Spinal cord (tissue), 10 donors: ENCODE measurements around the gene CLEC11A. TPM values are rescaled to one million over a fixed set of nuclear protein-coding genes. Genes with fewer than 3 reads are reported as not detected.

Experiments used
- DNase-seq, 6 donors: peaks; one replicate each; pipeline versions ENCODE4 v3.0.0 to v3.0.0-alpha.2; 2013 to 2015; ENCODE audit warnings: low spot score in 6 of 6, low read depth in 4 of 6
- H3K27ac ChIP-seq: one replicate; pipeline ENCODE4 v1.5.1; 2013; ENCODE audit warnings: low read depth, low read length, control low read depth
- H3K27me3 ChIP-seq: one replicate; pipeline ENCODE4 v1.6.1; 2013; ENCODE audit warnings: low read length; ENCODE audit not compliant: control insufficient read depth, insufficient read depth
- H3K36me3 ChIP-seq: one replicate; pipeline ENCODE4 v1.6.1; 2013; ENCODE audit warnings: low read length; ENCODE audit not compliant: control insufficient read depth, insufficient read depth
- H3K4me1 ChIP-seq: one replicate; pipeline ENCODE4 v1.6.1; 2013; ENCODE audit warnings: low read length; ENCODE audit not compliant: control insufficient read depth, insufficient read depth
- H3K4me3 ChIP-seq: one replicate; pipeline ENCODE4 v1.5.1; 2013; ENCODE audit warnings: low read depth, low read length, control low read depth
- H3K9me3 ChIP-seq: one replicate; pipeline ENCODE4 v1.6.1; 2013; ENCODE audit warnings: low read length; ENCODE audit not compliant: control insufficient read depth, insufficient read depth
- WGBS: methylation state at CpG from one replicate; pipeline ENCODE4 v1.1.5; 2013; ENCODE audit warnings: missing lambda C conversion rate; ENCODE audit not compliant: insufficient coverage; 5-methylcytosine and 5-hydroxymethylcytosine counted together
- polyA plus RNA-seq, 2 donors: library from polyadenylated mRNA; unstranded; fragments of 120-200 nt; gene quantifications; one replicate each; pipeline ENCODE4 v1.2.1, GENCODE V29; 2013; ENCODE audit not compliant: insufficient read length in 2 of 2
- total RNA-seq, 2 donors: library from RNA; depleted of rRNA in 1 of 2; stranded (reverse); fragments of 120-200 nt in 1 of 2; fragments of >200 nt in 1 of 2; gene quantifications; one replicate each; pipeline versions ENCODE4 v1.2.3 to v1.2.4, GENCODE V29; 2013 to 2014
- donor health status: healthy.

CLEC11A gene
- total and polyA plus RNA-seq, 4 donors, result 17.0 to 44.7 (median 33.4) TPM

DNA sequence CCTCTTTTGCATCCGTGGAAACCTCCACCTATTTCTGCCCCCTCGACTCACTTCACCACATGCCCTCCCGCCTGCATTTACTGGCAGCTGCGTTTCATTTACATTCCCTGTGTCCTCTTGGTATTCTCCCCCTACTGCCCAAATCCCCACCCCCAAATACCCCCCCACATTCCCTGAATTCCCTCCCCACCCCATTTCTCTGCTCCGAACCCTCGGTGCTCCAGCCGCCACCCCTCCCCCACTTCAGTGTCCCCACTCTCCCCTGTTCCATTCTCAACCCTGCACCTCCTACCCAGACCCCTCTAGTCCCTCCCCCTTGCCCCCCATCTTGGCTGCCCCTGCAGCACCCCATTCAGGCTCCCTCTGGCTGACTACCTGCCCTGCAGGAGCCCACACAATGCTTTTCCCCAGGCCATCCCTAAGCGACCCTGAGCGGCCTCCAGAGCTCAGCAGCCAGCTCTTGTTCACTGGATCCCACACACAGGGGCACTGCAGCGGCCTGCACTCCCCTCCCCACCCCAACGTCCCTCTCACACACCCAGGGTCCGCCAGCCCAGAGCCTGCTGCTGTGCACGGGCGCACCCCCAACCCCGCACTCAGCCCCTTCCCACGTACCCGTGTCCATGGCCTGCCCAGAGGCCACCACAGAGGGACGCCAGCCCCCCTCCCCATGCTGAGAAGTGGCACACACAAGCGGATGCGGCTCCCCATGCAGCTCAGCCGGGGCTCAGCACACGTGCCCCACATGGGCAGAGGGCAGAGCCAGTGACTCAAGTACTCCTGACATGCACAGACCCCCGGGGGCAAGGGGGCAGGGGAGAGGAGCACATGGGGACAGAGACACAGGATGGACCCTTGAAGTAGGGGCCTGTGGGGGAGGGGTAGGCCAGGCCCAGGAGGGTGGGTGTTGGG lies 29.8 kb upstream of the CLEC11A start:
- Histone ChIP-seq H3K27ac (no peak overlapping the region), H3K36me3 (peaks cover 28% of the 10 kb centered on the region), H3K4me3 (no peak overlapping the region), H3K4me1 (peaks cover 30% of the 10 kb centered on the region), H3K27me3 (peaks cover 10% of the 10 kb centered on the region), H3K9me3 (no peaks in the 10 kb centered on the region)
- 15% methylated on average over 22 of the region's 23 CpGs for WGBS
- no peak for DNase-seq

DNA sequence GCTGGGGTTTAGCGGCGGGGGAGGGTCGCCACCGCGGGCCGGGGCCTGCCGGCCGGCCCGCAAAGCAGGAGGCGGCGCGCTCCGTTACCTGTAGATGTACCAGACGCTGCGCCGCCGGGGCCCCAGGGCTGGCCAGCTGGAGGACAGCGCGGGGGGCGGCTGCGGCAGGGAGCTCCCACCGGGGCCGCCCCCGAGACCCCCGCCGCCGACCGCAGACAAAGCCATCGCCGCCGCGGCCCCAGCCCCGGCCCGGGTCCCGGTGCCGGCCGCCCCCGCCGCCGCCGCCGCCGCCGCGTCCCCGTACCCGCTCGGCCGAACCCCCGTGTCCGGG lies 28.4 kb upstream of the CLEC11A start:
- DNase-seq, result peak in 1 of 6 donors; percentile 12
- Histone ChIP-seq H3K4me1 (peaks cover 30% of the 10 kb centered on the region), H3K4me3 (no peak overlapping the region), H3K36me3 (peaks cover 22% of the 10 kb centered on the region), H3K27me3 (peaks cover 10% of the 10 kb centered on the region), H3K9me3 (no peaks in the 10 kb centered on the region), H3K27ac (no peak overlapping the region)
- WGBS, result 0% methylated on average over 26 of the region's 51 CpGs

DNA sequence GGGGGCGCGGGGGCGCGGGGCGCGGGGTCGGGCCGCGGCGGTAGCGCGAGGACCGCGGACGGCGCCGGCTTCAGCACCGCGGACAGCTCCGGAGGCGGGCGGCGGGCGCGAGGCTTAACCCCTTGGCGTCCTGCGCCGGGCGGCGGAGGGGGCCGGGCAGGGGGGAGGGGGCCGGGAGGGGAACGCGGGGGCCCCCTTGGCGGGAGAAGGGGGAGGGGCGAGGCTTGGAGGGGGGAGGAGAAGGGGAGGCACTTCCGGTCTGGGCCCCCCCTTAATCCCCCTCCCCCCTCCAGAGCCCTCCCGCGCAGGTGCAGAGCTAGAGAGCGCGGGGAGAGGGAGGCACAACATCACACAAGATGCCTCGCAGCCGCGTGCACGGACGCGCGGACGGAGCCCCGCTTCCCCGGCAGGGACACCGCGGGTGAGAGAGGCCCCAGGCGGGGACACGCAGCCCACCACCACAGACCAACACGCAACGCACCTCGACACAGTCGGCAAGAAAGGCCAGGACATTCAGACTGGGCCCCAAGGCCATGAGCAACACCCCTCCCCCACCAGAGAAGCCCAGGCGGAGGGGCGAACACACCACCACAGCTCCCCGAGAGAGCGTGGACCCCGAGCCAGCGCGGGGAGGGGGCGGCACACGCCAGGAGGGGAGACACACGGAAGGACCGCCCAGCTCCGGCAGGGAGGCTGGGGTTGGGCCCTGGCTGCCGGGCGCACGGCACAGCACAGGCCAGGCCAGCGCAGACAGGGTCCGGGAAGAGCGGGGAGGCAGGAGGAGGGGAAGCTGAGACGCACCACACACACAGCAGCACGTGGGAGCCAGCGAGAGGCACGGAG lies 27.7 kb upstream of the CLEC11A start:
- no peak overlapping the region for H3K27ac ChIP-seq
- under 1% methylated on average over 57 of the region's 81 CpGs for WGBS
- peaks cover 30% of the 10 kb centered on the region for H3K4me1 ChIP-seq
- H3K4me3 ChIP-seq, result peak overlapping the region; percentile 11
- peak in 5 of 6 donors; percentile 46 to 96 (median 76) for DNase-seq
- no peaks in the 10 kb centered on the region for H3K9me3 ChIP-seq
- peaks cover 29% of the 10 kb centered on the region for H3K36me3 ChIP-seq
- H3K27me3 ChIP-seq, result peaks cover 10% of the 10 kb centered on the region

DNA sequence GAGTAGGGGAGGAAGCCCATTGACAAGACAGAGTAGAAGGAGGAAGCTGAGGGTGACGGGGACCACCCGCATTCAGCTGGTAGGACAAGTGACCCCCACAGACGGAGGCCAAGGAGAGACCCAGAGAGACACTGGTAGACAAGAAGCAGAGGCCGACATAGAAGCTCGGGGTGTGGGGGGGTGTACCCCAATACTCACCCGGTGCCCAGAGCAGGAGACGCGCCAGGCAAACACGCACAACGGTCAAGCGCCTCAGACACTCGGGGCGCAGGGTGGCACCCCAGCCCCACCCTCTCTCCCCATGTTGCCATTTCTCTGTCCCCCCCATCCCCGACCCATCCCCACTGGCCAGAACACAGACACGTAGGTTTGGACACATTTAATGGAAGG lies 27.1 kb upstream of the CLEC11A start:
- Histone ChIP-seq H3K27me3 (peaks cover 10% of the 10 kb centered on the region), H3K27ac (no peak overlapping the region), H3K4me3 (no peak overlapping the region), H3K36me3 (peaks cover 31% of the 10 kb centered on the region), H3K4me1 (peaks cover 30% of the 10 kb centered on the region), H3K9me3 (no peaks in the 10 kb centered on the region)
- WGBS, result 55% methylated on average over 12 of the region's 15 CpGs
- DNase-seq, result no peak

DNA sequence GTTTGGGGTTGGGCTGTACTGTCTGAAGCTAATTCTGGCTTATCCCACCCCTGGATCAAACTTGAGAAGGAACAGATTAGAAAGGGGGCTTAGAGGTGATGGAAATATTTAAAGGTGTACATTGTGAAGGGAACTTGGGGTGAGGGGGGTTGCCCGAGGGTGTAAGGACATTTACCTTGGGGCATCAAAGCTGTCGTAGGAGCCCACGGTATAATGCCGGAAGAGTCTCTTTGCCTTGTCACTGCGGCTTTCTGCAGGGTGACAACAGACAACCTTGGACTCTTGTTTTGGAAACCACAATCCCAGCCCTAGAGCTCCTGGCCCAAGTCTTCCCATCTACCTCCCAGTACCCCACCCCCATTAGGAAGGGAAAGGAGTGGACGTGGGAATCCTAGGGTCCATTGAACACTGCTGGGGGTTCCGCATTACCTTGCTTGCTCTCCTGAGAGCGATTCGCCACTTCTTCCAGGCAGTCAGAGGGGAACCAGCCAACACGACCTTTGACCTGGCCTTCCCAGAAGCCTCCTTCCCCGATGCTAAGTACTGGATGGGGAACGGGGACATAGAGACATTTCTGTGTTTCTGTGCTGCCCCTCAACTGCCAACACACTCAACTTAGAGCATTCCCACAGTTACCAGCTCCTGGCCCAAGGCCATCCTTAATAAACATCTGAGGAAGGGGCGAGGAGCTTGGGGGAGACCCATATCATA lies 25.6 kb upstream of the CLEC11A start:
- Histone ChIP-seq H3K4me1 (peaks cover 30% of the 10 kb centered on the region), H3K27ac (no peak overlapping the region), H3K9me3 (no peaks in the 10 kb centered on the region), H3K27me3 (peaks cover 8% of the 10 kb centered on the region), H3K4me3 (no peak overlapping the region), H3K36me3 (peaks cover 37% of the 10 kb centered on the region)
- 80% methylated on average over 4 of the region's 13 CpGs for WGBS
- DNase-seq, result no peak

DNA sequence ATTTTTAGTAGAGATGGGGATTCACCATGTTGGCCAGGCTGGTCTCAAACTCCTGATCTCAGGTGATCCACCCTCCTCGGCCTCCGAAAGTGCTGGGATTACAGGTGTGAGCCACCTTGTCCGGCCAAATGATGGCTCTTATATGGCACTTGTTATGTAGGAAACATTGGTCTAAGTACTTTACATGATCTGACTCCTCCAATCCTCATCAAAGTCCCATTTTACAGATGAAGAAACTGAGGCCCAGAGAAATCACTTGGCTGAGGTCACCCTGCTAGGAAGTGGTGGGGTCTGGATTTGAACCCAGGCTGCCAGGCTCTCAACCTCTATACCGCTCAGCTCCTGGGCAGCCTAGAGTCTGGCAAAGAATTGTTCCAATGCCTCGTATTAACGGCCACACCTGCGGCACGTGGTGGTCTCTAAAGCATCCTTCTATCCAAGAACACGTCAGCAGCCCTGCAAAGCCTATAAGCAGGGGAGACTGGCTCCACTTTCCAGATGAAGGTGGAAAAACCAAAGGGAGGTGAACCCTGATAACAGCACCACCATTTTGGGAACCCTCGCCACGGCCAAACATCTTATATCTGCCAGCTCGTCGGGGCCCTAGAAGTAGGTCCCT lies 21.7 kb upstream of the CLEC11A start:
- H3K4me1 ChIP-seq, result peaks cover 4% of the 10 kb centered on the region
- WGBS, result 90% methylated on average over 10 of the region's 13 CpGs
- H3K9me3 ChIP-seq, result no peaks in the 10 kb centered on the region
- H3K36me3 ChIP-seq, result peaks cover 52% of the 10 kb centered on the region
- H3K4me3 ChIP-seq, result no peak overlapping the region
- no peaks in the 10 kb centered on the region for H3K27me3 ChIP-seq
- H3K27ac ChIP-seq, result no peak overlapping the region
- no peak for DNase-seq

DNA sequence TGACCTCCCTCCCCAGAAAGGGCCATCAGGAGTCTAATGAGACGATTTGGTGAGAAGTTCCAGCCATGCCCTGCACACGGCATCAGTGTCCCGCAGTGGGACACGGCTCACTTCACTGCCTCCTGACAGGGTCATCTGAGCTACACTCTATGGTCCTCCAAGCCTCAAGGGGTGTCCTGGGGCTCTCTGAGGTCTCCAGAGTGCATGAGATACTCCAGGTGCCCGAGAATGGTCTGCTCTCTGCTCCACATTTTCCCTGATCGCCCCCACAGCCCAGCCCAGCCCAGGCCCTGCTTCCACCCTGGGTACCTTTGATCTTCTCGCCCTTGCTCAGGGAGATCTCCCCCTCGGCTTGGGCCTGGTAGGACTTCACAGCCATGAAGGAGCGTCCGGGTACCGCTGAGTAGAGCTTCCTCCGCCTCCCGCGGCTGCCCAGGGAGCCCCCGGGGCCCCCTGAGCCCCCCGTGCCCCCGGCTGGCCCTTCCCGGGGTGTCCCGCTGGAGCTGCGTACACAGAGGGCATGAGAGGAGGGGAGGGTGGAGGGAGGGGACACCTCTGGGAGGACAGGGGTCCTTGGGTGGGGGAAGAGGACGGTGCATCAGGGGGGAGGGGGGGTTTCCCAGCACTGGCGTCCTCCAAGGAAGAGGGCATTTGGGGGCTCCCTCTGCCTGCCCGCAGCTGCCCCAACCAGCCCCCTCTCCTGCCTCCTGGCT lies 20.9 kb upstream of the CLEC11A start:
- H3K36me3 ChIP-seq, result peaks cover 47% of the 10 kb centered on the region
- DNase-seq, result no peak
- no peaks in the 10 kb centered on the region for H3K9me3 ChIP-seq
- no peak overlapping the region for H3K4me3 ChIP-seq
- H3K27ac ChIP-seq, result no peak overlapping the region
- 85% methylated on average over 18 of the region's 23 CpGs for WGBS
- H3K4me1 ChIP-seq, result no peaks in the 10 kb centered on the region
- H3K27me3 ChIP-seq, result no peaks in the 10 kb centered on the region

DNA sequence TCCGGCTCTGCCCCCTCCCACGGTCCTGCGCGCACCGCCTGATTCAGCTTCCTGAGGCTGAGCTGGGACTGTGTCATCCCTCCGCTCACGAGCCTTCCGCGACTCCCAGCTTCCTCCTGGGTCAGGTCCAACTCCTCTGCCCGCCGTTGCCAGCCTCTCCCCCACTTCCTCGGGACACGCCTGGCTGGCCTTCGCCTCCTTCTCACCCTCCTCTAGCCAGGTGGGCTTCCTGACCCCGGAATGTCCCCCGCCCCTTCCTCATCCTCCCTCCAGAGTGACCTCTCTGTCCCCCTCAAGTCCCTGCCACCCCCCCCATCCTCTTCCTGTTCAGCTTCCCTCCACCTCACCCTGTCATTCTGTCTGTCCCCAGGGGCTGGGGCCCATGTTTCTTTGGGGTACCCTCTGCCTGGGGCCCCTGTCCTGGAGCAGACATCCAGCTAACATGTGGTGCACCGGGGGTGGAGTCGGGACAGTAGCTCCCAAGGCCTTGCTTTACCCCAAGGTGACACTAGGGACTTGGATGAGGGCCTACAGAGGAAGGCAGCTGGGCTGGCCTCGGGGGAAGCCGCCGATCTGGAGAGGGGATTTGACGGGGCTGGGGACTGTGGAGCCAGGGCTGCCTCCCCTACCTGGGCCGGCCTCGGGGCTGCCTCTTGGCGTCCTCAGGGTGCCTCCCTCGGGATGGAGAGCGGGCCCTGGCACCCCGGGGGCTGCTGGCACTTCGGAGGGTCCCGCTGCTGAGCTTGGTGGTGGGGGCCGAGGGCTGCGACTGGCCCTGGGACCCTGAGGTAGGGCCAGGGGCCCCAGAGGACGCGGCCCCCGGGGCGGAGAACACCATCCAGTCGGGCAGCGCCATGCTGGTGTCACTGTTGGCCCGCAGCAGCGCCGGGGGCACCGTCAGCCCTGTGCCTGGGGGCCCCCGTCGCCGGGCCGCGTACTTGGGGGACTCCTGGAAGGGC lies 20.0 kb upstream of the CLEC11A start:
- Histone ChIP-seq H3K36me3 (peaks cover 54% of the 10 kb centered on the region), H3K27me3 (no peaks in the 10 kb centered on the region), H3K27ac (no peak overlapping the region), H3K4me1 (no peaks in the 10 kb centered on the region), H3K4me3 (no peak overlapping the region), H3K9me3 (no peaks in the 10 kb centered on the region)
- WGBS, result 76% methylated on average over 45 of the region's 47 CpGs
- DNase-seq, result no peak
